H1 (cell line): ENCODE measurements around the gene TCAP. TPM values are rescaled to one million over a fixed set of nuclear protein-coding genes. Genes with fewer than 3 reads are reported as not detected.

Experiments
- CTCF ChIA-PET: fragments of 300-600 bp; sonication (Branson Sonifier 250); formaldehyde crosslinking; loops from one replicate; lab custom pipeline; 2021; ENCODE audit not compliant: partially characterized antibody; lab: Charles Lee
- POLR2A ChIA-PET: fragments of 300-600 bp; sonication (Branson Sonifier 250); formaldehyde crosslinking; loops from one replicate; lab custom pipeline; 2021; ENCODE audit warnings: inconsistent platforms; ENCODE audit not compliant: partially characterized antibody; lab: Charles Lee
- DNase-seq, 2 experiments: peaks; one replicate each; pipeline versions ENCODE4 v3.0.0 to v3.0.0-alpha.2; 2010 to 2022; ENCODE audit warnings: low spot score in 2 of 2, low read depth in 1 of 2, mixed read lengths in 1 of 2
- FAIRE-seq: peaks from 2 replicates; lab custom pipeline; 2011; peaks lifted over from hg19 to GRCh38; lab: Jason Lieb, UNC
- H2AFZ ChIP-seq: 2 replicates; pipeline ENCODE4 v1.8.1; 2012; ENCODE audit warnings: low read length, inconsistent platforms
- H2AK5ac ChIP-seq: 2 replicates; pipeline ENCODE4 v1.6.1; 2013; ENCODE audit warnings: low read depth, low read length
- H2BK120ac ChIP-seq: replicated peaks from 2 replicates; pipeline ENCODE3; 2013; ENCODE audit warnings: low read depth, low read length, inconsistent platforms
- H2BK12ac ChIP-seq: 2 replicates; pipeline ENCODE4 v1.6.1; 2013; ENCODE audit warnings: low read depth, low read length
- H2BK15ac ChIP-seq: 2 replicates; pipeline ENCODE4 v1.6.1; 2013; ENCODE audit warnings: low read length
- H2BK20ac ChIP-seq: 2 replicates; pipeline ENCODE4 v1.6.1; 2013; ENCODE audit warnings: low read length
- H2BK5ac ChIP-seq: 2 replicates; pipeline ENCODE4 v1.6.1; 2013; ENCODE audit warnings: low read depth, low read length
- H3K14ac ChIP-seq: 2 replicates; pipeline ENCODE4 v1.6.1; 2013; ENCODE audit warnings: inconsistent platforms; ENCODE audit not compliant: insufficient read length
- H3K18ac ChIP-seq: 2 replicates; pipeline ENCODE4 v1.6.1; 2013; ENCODE audit warnings: low read length; ENCODE audit errors: extremely low read depth
- H3K23ac ChIP-seq: 2 replicates; pipeline ENCODE4 v1.6.1; 2013; ENCODE audit warnings: inconsistent platforms; ENCODE audit not compliant: insufficient read length
- H3K23me2 ChIP-seq: 2 replicates; pipeline ENCODE4 v1.6.1; 2013; ENCODE audit warnings: low read depth, low read length
- H3K27ac ChIP-seq: 2 replicates; pipeline ENCODE4 v1.6.1; 2011; ENCODE audit warnings: low read depth, low read length, inconsistent platforms
- H3K27me3 ChIP-seq, 4 experiments: replicated peaks in 1 of 4; 1 replicate in 1 of 4; 2 replicates in 3 of 4; pipeline versions ENCODE4 v1.6.1 to v1.8.1; 2011 to 2013; ENCODE audit warnings: low read length in 3 of 4, mild to moderate bottlenecking in 3 of 4, inconsistent platforms in 2 of 4, mixed read lengths in 2 of 4, moderate library complexity in 1 of 4; ENCODE audit not compliant: control insufficient read depth in 3 of 4, insufficient read depth in 3 of 4; ENCODE audit errors: extremely low read depth in 1 of 4
- H3K36me3 ChIP-seq, 4 experiments: 2 replicates each; pipeline versions ENCODE4 v1.6.1 to v1.8.1; 2011 to 2013; ENCODE audit warnings: mild to moderate bottlenecking in 4 of 4, low read length in 3 of 4, moderate library complexity in 2 of 4, control low read depth in 1 of 4, inconsistent platforms in 1 of 4; ENCODE audit not compliant: insufficient read depth in 4 of 4, control insufficient read depth in 2 of 4
- H3K4ac ChIP-seq: replicated peaks from 2 replicates; pipeline ENCODE3; 2013; ENCODE audit warnings: low read length, low read depth, mixed read lengths, inconsistent platforms; ENCODE audit not compliant: insufficient read length
- H3K4me1 ChIP-seq, 4 experiments: replicated peaks in 1 of 4; 1 replicate in 1 of 4; 2 replicates in 3 of 4; pipeline versions ENCODE4 v1.6.1 to v1.8.1; 2011 to 2013; ENCODE audit warnings: low read length in 3 of 4, inconsistent platforms in 2 of 4, mixed read lengths in 1 of 4; ENCODE audit not compliant: insufficient read depth in 4 of 4, control insufficient read depth in 3 of 4
- H3K4me2 ChIP-seq, 2 experiments: 2 replicates each; pipeline versions ENCODE4 v1.6.1 to v1.8.1; 2011 to 2013; ENCODE audit warnings: low read depth in 2 of 2, low read length in 2 of 2, control low read depth in 1 of 2, inconsistent platforms in 1 of 2, mild to moderate bottlenecking in 1 of 2; ENCODE audit not compliant: insufficient read depth in 1 of 2
- H3K4me3 ChIP-seq, 4 experiments: fragments of 200-600, 300-600 bp in 1 of 4; sonication (generic), shearing (Covaris generic), sonication (Bioruptor Twin) in 1 of 4; 2 replicates each; pipeline versions ENCODE4 v1.5.1 to v1.8.1; 2011 to 2016; ENCODE audit warnings: low read length in 4 of 4, low read depth in 3 of 4, control low read depth in 2 of 4, inconsistent platforms in 2 of 4, mild to moderate bottlenecking in 2 of 4, mixed read lengths in 1 of 4, moderate library complexity in 1 of 4; ENCODE audit not compliant: insufficient read depth in 2 of 4; ENCODE audit errors: extremely low read depth in 1 of 4
- H3K56ac ChIP-seq: replicated peaks from 2 replicates; pipeline ENCODE3; 2013; ENCODE audit warnings: low read depth, mild to moderate bottlenecking, mixed read lengths, low read length, inconsistent platforms; ENCODE audit not compliant: insufficient read length
- H3K79me1 ChIP-seq: 2 replicates; pipeline ENCODE4 v1.6.1; 2013; ENCODE audit warnings: low read depth, low read length, control low read depth
- H3K79me2 ChIP-seq, 2 experiments: 2 replicates each; pipeline versions ENCODE4 v1.6.1 to v1.8.1; 2012 to 2013; ENCODE audit warnings: low read length in 2 of 2, mild to moderate bottlenecking in 2 of 2, inconsistent platforms in 1 of 2; ENCODE audit not compliant: insufficient read depth in 2 of 2, control insufficient read depth in 1 of 2
- H3K9ac ChIP-seq, 4 experiments: replicated peaks in 1 of 4; 1 replicate in 1 of 4; 2 replicates in 3 of 4; pipeline versions ENCODE4 v1.6.1 to v1.8.1; 2011 to 2013; ENCODE audit warnings: low read depth in 3 of 4, low read length in 3 of 4, control low read depth in 2 of 4, mild to moderate bottlenecking in 2 of 4, moderate library complexity in 2 of 4, inconsistent platforms in 1 of 4; ENCODE audit errors: extremely low read depth in 1 of 4
- H3K9me3 ChIP-seq, 2 experiments: 2 replicates each; pipeline versions ENCODE4 v1.6.1 to v1.8.1; 2012 to 2013; ENCODE audit warnings: mild to moderate bottlenecking in 2 of 2, moderate library complexity in 2 of 2, control low read depth in 1 of 2, inconsistent platforms in 1 of 2, low read depth in 1 of 2, low read length in 1 of 2, mixed read lengths in 1 of 2; ENCODE audit not compliant: insufficient read depth in 2 of 2
- H4K20me1 ChIP-seq, 2 experiments: replicated peaks in 1 of 2; 2 replicates each; pipeline versions ENCODE3 to v1.8.1; 2011 to 2013; ENCODE audit warnings: inconsistent platforms in 2 of 2, low read length in 2 of 2, mild to moderate bottlenecking in 1 of 2; ENCODE audit not compliant: insufficient read depth in 2 of 2, control insufficient read depth in 1 of 2
- H4K5ac ChIP-seq: 2 replicates; pipeline ENCODE4 v1.6.1; 2013; ENCODE audit warnings: low read length, low read depth, mixed read lengths, inconsistent platforms; ENCODE audit not compliant: insufficient read length
- H4K8ac ChIP-seq: 2 replicates; pipeline ENCODE4 v1.8.0; 2013; ENCODE audit warnings: mild to moderate bottlenecking, moderate library complexity, low read length, inconsistent platforms; ENCODE audit not compliant: insufficient read depth; ENCODE audit errors: extremely low read depth
- H4K91ac ChIP-seq: replicated peaks from 2 replicates; pipeline ENCODE3; 2013; ENCODE audit warnings: low read length, mixed read lengths, inconsistent platforms; ENCODE audit not compliant: insufficient read length
- BACH1 ChIP-seq: IDR thresholded peaks from 2 replicates; pipeline ENCODE4 v1.6.1; 2012; ENCODE audit warnings: low read length, improper control_type of control experiment
- BCL11A ChIP-seq, 2 experiments: IDR thresholded peaks; one replicate each; pipeline ENCODE4 v1.6.1; 2011; ENCODE audit warnings: low read depth in 2 of 2, low read length in 2 of 2, mild to moderate bottlenecking in 2 of 2
- BRCA1 ChIP-seq: IDR thresholded peaks from 2 replicates; pipeline ENCODE4 v1.6.1; 2012; ENCODE audit warnings: low read depth, low read length, improper control_type of control experiment
- CBX8 ChIP-seq: fragments of 300-800, 300-1000 bp; sonication (generic); IDR thresholded peaks from 2 replicates; pipeline ENCODE4 v1.7.1; 2016; ENCODE audit warnings: low read depth, low read length, borderline replicate concordance
- HDAC6 ChIP-seq: IDR thresholded peaks from one replicate; pipeline ENCODE4 v1.7.1; 2012; ENCODE audit warnings: low read depth, mild to moderate bottlenecking, inconsistent platforms, low read length, moderate library complexity
- JUN ChIP-seq: IDR thresholded peaks from 2 replicates; pipeline ENCODE4 v1.6.1; 2011; ENCODE audit warnings: low read depth, mild to moderate bottlenecking, improper control_type of control experiment, low read length
- MAFK ChIP-seq: IDR thresholded peaks from 2 replicates; pipeline ENCODE4 v1.6.1; 2012; ENCODE audit warnings: low read depth, mild to moderate bottlenecking, improper control_type of control experiment, low read length
- SP4 ChIP-seq: IDR thresholded peaks from 2 replicates; pipeline ENCODE4 v1.6.1; 2012; ENCODE audit warnings: low read length, inconsistent platforms
- TBP ChIP-seq: IDR thresholded peaks from 2 replicates; pipeline ENCODE4 v1.6.1; 2011; ENCODE audit warnings: low read depth, low read length, improper control_type of control experiment
- YY1 ChIP-seq: IDR thresholded peaks from 2 replicates; pipeline ENCODE4 v1.6.1; 2011; ENCODE audit warnings: low read depth, mild to moderate bottlenecking, low read length
- WGBS, 2 experiments: shearing (Covaris generic) in 1 of 2; methylation state at CpG; one replicate each; pipeline versions ENCODE4 v1.1.6 to v1.1.7; 2013 to 2015; ENCODE audit warnings: low lambda C conversion rate in 2 of 2, mixed read lengths in 2 of 2, inconsistent platforms in 1 of 2, low coverage in 1 of 2, missing lambda C conversion rate in 1 of 2; ENCODE audit not compliant: insufficient replicate concordance in 2 of 2, insufficient coverage in 1 of 2, insufficient read length in 1 of 2; ENCODE audit errors: extremely low coverage in 1 of 2, missing lambda C conversion rate in 1 of 2; 5-methylcytosine and 5-hydroxymethylcytosine counted together
- polyA plus RNA-seq, 7 experiments: library from polyadenylated mRNA; depleted of rRNA in 3 of 7; stranded (reverse) in 5 of 7; unstranded in 2 of 7; fragments of >200 nt in 5 of 7; fragments of 200-250 nt in 2 of 7; gene quantifications; 1 replicate in 5 of 7; 2 replicates in 1 of 7; 4 replicates in 1 of 7; pipeline versions ENCODE4 v1.2.1 to v1.2.3, GENCODE V29; 2011 to 2013; ENCODE audit warnings: missing spikeins in 2 of 7, mixed read lengths in 2 of 7
- total RNA-seq: library from RNA; stranded (reverse); fragmentation: NEBNext Ultra II Directional; extraction: Animal tissue kit (Norgen Biotek cat#: 25700); gene quantifications from 2 replicates; pipeline ENCODE4 v1.2.1, GENCODE V29; 2021
- TF ChIP-seq, protein P1 (sequence below): IDR thresholded peaks from 2 replicates; pipeline ENCODE4 v1.6.1; 2012; ENCODE audit warnings: inconsistent platforms

Gene TCAP
- total and polyA plus RNA-seq, 2 of the 8 experiments (the other 6 are each of a cell fraction or from before 2014, with no cell fraction given), result 0.82 to 1.4 TPM

DNA sequence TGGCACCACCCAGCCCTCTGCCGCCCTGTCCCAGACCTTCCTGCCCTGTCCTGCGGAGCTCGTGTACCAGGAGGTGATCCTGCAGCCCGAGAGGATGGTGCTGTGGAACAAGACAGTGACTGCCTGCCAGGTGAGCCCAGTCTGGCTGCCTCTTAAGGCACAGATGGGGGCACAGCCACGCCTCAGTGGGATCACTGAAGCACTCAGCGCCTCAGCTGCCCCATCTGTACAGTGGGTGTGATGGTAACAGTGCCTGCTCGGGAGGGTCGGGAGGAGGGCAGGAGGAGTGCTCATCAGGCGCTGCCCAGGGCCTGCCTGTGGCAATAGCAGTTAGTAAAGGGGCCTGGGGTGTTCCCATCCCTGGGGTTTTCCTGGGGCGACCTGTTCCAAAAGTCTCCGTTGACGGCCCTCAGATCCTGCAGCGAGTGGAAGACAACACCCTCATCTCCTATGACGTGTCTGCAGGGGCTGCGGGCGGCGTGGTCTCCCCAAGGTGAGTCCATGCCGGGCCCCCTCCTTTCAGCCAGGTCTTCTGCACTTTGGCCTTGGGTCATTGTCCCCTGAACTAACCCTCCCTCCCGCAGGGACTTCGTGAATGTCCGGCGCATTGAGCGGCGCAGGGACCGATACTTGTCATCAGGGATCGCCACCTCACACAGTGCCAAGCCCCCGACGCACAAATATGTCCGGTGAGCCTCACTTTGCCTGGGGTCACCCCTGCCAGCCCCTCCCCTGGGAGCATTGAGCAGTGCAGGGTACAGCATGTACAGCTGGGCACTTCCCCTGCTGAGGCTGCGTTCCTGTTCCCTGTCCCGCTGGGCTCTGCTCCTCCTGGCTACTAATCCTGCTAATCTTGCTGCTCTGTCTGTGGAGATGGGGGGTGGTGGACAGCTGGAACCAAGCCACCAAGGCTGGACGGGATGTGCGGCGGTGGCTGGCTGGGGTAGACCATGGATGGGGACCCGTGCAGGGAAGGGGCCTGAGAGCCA lies 4.5 kb upstream of the TCAP start:
- no peak overlapping the region for H2AK5ac ChIP-seq
- H3K36me3 ChIP-seq, result peaks cover 0 to 9% (median 3%) of the 10 kb centered on the region in 4 experiments; a peak in 3 of 8 replicates
- DNase-seq, result no peak
- no peak overlapping the region for H2BK15ac ChIP-seq
- H3K23me2 ChIP-seq, result no peaks in the 10 kb centered on the region
- peak overlapping the region; percentile 72; the same call in 1 of the 2 replicates for H2BK20ac ChIP-seq
- no peak overlapping the region for H3K14ac ChIP-seq
- no peaks in the 10 kb centered on the region for H3K27me3 ChIP-seq
- H3K4me1 ChIP-seq, result peaks cover 0 to 36% (median 29%) of the 10 kb centered on the region in 4 experiments; a peak in 6 of 7 replicates
- H4K5ac ChIP-seq, result no peak overlapping the region
- 96% methylated on average over 35 of the region's 35 CpGs; no CpG with 5 or more reads in 1 of the 2 experiments for WGBS, 2 experiments
- H4K20me1 ChIP-seq, result no peaks in the 10 kb centered on the region
- H2BK12ac ChIP-seq, result 0 out of 2 replicates have a peak overlapping the region, but pooled peaks have one; percentile 27
- ChIA-PET CTCF (interaction anchor here (0.5 to 52.4 kb wide), 8 partner anchors 8 to 113 kb away, joined by 3 to 1885 read pairs (median 4); partner anchors contain the start of genes PNMT, PPP1R1B and STARD3), POLR2A (interaction anchor here (1.0 to 32.5 kb wide), 4 partner anchors 8 to 55 kb away, joined by 3 to 708 read pairs (median 3); partner anchors contain the start of genes ERBB2, PGAP3 and PNMT)
- no peak overlapping the region for H2BK120ac ChIP-seq
- no peak overlapping the region for H3K56ac ChIP-seq
- H2AFZ ChIP-seq, result no peak overlapping the region
- 0 out of 2 replicates have a peak, but pooled peaks cover 2% of the 10 kb centered on the region for H3K79me1 ChIP-seq
- H3K4me2 ChIP-seq, result no peak overlapping the region
- H3K18ac ChIP-seq, result no peak overlapping the region
- H2BK5ac ChIP-seq, result no peak overlapping the region; the same call in 1 of the 2 replicates
- no peak overlapping the region for H3K4me3 ChIP-seq
- no peaks in the 10 kb centered on the region for H3K9me3 ChIP-seq
- no peak overlapping the region for H3K27ac ChIP-seq
- H3K4ac ChIP-seq, result no peak overlapping the region
- no peak for FAIRE-seq
- H4K8ac ChIP-seq, result no peak overlapping the region; the same call in 1 of the 2 replicates
- TF ChIP-seq SP4 (no peak), BACH1 (no peak), BCL11A (IDR thresholded peaks at IDR 0.05; ENCODE audit: low read depth in 2 of 2, low read length in 2 of 2) (no peak), BRCA1 (no peak), HDAC6 (no peak), JUN (no peak), MAFK (no peak), YY1 (no peak), TBP (no peak), CBX8 (no peak)
- TF ChIP-seq, protein P1, sequence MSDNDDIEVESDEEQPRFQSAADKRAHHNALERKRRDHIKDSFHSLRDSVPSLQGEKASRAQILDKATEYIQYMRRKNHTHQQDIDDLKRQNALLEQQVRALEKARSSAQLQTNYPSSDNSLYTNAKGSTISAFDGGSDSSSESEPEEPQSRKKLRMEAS, result no peak
- H3K79me2 ChIP-seq, result no peaks in the 10 kb centered on the region
- H4K91ac ChIP-seq, result no peak overlapping the region
- H3K9ac ChIP-seq, result no peak overlapping the region; a peak in 1 of 7 replicates
- no peak overlapping the region for H3K23ac ChIP-seq
